KOPT-K1 (cell line): ENCODE results near the gene GLB1L.
"Not testable (repeated sequence)": the region's sequence is repeated elsewhere in the genome, so short reads cannot be mapped to it uniquely, and the experiment has no call there.

Experiments
- H3K27ac ChIP-seq: fragments of 200-600 bp; sonication (generic); 2 replicates; pipeline ENCODE4 v1.5.1; 2016; ENCODE audit warnings: antibody characterized with exemption, mild to moderate bottlenecking, low read depth, low read length; ENCODE audit not compliant: poor library complexity, severe bottlenecking
- H3K36me3 ChIP-seq: fragments of 200-600 bp; sonication (generic); 2 replicates; pipeline ENCODE4 v1.5.1; 2017; ENCODE audit warnings: antibody characterized with exemption, mild to moderate bottlenecking, low read length, moderate library complexity; ENCODE audit not compliant: insufficient read depth
- H3K9me3 ChIP-seq: fragments of 200-600 bp; sonication (generic); 2 replicates; pipeline ENCODE4 v1.5.1; 2017; ENCODE audit warnings: antibody characterized with exemption, low read length, mild to moderate bottlenecking; ENCODE audit not compliant: insufficient read depth, poor library complexity, severe bottlenecking

The GLB1L gene

GRCh38 chr2:219200502-219201326 lies 44.5 kb downstream of the GLB1L start:
- H3K9me3 ChIP-seq, H3K27ac ChIP-seq, H3K36me3 ChIP-seq: not testable (repeated sequence)

- Histone ChIP-seq H3K9me3 (no peaks in the 10 kb centered on the region), H3K36me3 (no peaks in the 10 kb centered on the region), H3K27ac (no peak overlapping the region)
Measured at GRCh38 chr2:219199470-219200211, 45.6 kb downstream of the GLB1L start.

- Histone ChIP-seq H3K9me3 (no peaks in the 10 kb centered on the region), H3K27ac (no peak overlapping the region)
Measured at GRCh38 chr2:219198974-219199373, 46.3 kb downstream of the GLB1L start.

GRCh38 chr2:219197388-219197787 lies 47.9 kb downstream of the GLB1L start:
- Histone ChIP-seq H3K27ac (no peak overlapping the region), H3K36me3 (no peaks in the 10 kb centered on the region), H3K9me3 (no peaks in the 10 kb centered on the region)

More at GRCh38 chr2:219198974-219199373, 46.3 kb downstream of the GLB1L start:
- H3K36me3 ChIP-seq: no peaks in the 10 kb centered on the region

GRCh38 chr2:219186754-219187456 lies 58.3 kb downstream of the GLB1L start:
- H3K27ac ChIP-seq: no peak overlapping the region
- peaks cover 38% of the 10 kb centered on the region for H3K36me3 ChIP-seq
- H3K9me3 ChIP-seq: no peaks in the 10 kb centered on the region
